Adrenal gland (tissue), 5 donors: ENCODE measurements around the gene DCXR.

Source experiments
- CTCF ChIP-seq, 6 experiments: fragments of 450-650 bp in 4 of 6; fragments of 200-600 bp in 2 of 6; sonication (generic) in 1 of 6; IDR thresholded peaks; 1 replicate in 5 of 6; 2 replicates in 1 of 6; pipeline versions ENCODE4 v1.5.1 to v1.8.0; 2016 to 2021; ENCODE audit warnings: antibody characterized with exemption in 6 of 6, mild to moderate bottlenecking in 2 of 6, moderate library complexity in 1 of 6
- POLR2A ChIP-seq, 2 donors: fragments of 450-650 bp; IDR thresholded peaks; one replicate each; pipeline ENCODE4 v1.6.1; 2017; ENCODE audit warnings: antibody characterized with exemption in 2 of 2, mild to moderate bottlenecking in 2 of 2, moderate library complexity in 1 of 2
- donor health status: DM: no; HTN: no; CAD: no.

- TF ChIP-seq CTCF (IDR thresholded peaks at IDR 0.05) (no peak), POLR2A (IDR thresholded peaks at IDR 0.05) (no peak)
Observed at GRCh38 chr17:82016875-82017459, 20.5 kb downstream of the DCXR start.
